Immature natural killer cell (primary cell): ENCODE data around the gene ZNF444. TPM values are rescaled to one million over a fixed set of nuclear protein-coding genes. Genes with fewer than 3 reads are reported as not detected.
A peak's percentile ranks its signal among the peaks of the same experiment; 100 is the strongest.

Experiments used
- DNase-seq, 3 donors: peaks; one replicate each; pipeline ENCODE4 v3.0.0; 2022; ENCODE audit warnings: mixed read lengths in 1 of 3
- H3K27ac Mint-ChIP-seq, 6 donors: one replicate each; pipeline ENCODE4 v1.8.0; 2020; ENCODE audit warnings: mixed read lengths in 6 of 6, mild to moderate bottlenecking in 5 of 6, inconsistent platforms in 4 of 6, moderate library complexity in 3 of 6
- H3K27me3 Mint-ChIP-seq, 3 donors: one replicate each; pipeline ENCODE4 v1.8.0; 2020 to 2021; ENCODE audit warnings: low read depth in 3 of 3, mild to moderate bottlenecking in 3 of 3, mixed read lengths in 3 of 3, moderate library complexity in 3 of 3, inconsistent platforms in 1 of 3
- H3K36me3 Mint-ChIP-seq, 3 donors: one replicate each; pipeline ENCODE4 v1.8.0; 2020; ENCODE audit warnings: mixed read lengths in 3 of 3, inconsistent platforms in 2 of 3, mild to moderate bottlenecking in 2 of 3
- H3K4me1 Mint-ChIP-seq, 2 donors: one replicate each; pipeline ENCODE4 v1.8.0; 2020; ENCODE audit warnings: inconsistent platforms in 2 of 2, mild to moderate bottlenecking in 2 of 2, mixed read lengths in 2 of 2, moderate library complexity in 1 of 2
- H3K4me3 Mint-ChIP-seq, 5 donors: one replicate each; pipeline ENCODE4 v1.8.0; 2020; ENCODE audit warnings: mild to moderate bottlenecking in 5 of 5, mixed read lengths in 5 of 5, inconsistent platforms in 3 of 5, moderate library complexity in 3 of 5
- H3K9me3 Mint-ChIP-seq, 6 donors: one replicate each; pipeline ENCODE4 v1.8.0; 2020; ENCODE audit warnings: mild to moderate bottlenecking in 6 of 6, mixed read lengths in 6 of 6, inconsistent platforms in 4 of 6, moderate library complexity in 3 of 6
- polyA plus RNA-seq, 3 donors: library from polyadenylated mRNA; unstranded; fragments of 300-500 nt; fragmentation: Illumina TruSeq; gene quantifications; one replicate each; pipeline ENCODE4 v1.2.3, GENCODE V29; 2021

Gene ZNF444
- polyA plus RNA-seq, 3 donors from 2014 or later = 7.9 to 19.1 (median 9.0) TPM

DNA sequence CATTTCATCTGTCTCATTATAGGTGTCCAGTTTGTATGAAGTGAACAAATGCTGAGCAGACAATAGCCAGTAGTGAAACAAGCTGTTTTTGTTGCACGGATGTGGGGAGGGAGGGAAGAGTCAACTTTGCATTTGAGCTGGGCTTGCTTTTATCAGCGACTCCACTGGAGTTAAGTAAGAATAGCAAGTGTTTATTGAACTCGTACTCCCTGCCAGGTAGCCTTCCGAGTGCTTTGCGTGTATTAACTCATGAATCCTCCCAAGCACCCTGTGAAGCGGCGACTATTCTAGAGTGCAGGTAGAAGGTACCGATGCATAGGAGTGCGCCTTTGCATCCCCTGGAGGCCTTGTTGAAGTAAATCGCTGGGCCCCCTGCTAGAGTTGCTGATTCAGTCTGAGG, 4.7 kb upstream of the ZNF444 start:
- no peaks in the 10 kb centered on the region for H3K9me3 Mint-ChIP-seq
- peaks cover 16 to 23% of the 10 kb centered on the region in 2 donors for H3K4me1 Mint-ChIP-seq
- DNase-seq = no peak
- H3K4me3 Mint-ChIP-seq = no peak overlapping the region
- H3K36me3 Mint-ChIP-seq = peaks cover 0 to 3% (median 0%) of the 10 kb centered on the region in 3 donors
- peaks cover 7 to 11% (median 7%) of the 10 kb centered on the region in 3 donors for H3K27me3 Mint-ChIP-seq
- H3K27ac Mint-ChIP-seq = no peak overlapping the region

GRCh38 chr19:56137405-56137804, 3.7 kb upstream of the ZNF444 start:
- no peaks in the 10 kb centered on the region for H3K9me3 Mint-ChIP-seq
- H3K27ac Mint-ChIP-seq = no peak overlapping the region
- H3K36me3 Mint-ChIP-seq = no peaks in the 10 kb centered on the region
- H3K27me3 Mint-ChIP-seq = peaks cover 11 to 12% (median 12%) of the 10 kb centered on the region in 3 donors
- DNase-seq = no peak
- H3K4me3 Mint-ChIP-seq = no peak overlapping the region
- H3K4me1 Mint-ChIP-seq = peaks cover 22 to 30% of the 10 kb centered on the region in 2 donors

- Mint-ChIP-seq H3K9me3 (no peaks in the 10 kb centered on the region), H3K36me3 (no peaks in the 10 kb centered on the region), H3K27ac (no peak overlapping the region), H3K27me3 (peaks cover 12 to 13% (median 12%) of the 10 kb centered on the region in 3 donors), H3K4me1 (peaks cover 22 to 30% of the 10 kb centered on the region in 2 donors), H3K4me3 (peak overlapping the region in 2 of 5 donors; percentile 4 to 76)
- no peak for DNase-seq
These were observed 3.0 kb upstream of the ZNF444 start for GRCh38 chr19:56138069-56138468.

DNA sequence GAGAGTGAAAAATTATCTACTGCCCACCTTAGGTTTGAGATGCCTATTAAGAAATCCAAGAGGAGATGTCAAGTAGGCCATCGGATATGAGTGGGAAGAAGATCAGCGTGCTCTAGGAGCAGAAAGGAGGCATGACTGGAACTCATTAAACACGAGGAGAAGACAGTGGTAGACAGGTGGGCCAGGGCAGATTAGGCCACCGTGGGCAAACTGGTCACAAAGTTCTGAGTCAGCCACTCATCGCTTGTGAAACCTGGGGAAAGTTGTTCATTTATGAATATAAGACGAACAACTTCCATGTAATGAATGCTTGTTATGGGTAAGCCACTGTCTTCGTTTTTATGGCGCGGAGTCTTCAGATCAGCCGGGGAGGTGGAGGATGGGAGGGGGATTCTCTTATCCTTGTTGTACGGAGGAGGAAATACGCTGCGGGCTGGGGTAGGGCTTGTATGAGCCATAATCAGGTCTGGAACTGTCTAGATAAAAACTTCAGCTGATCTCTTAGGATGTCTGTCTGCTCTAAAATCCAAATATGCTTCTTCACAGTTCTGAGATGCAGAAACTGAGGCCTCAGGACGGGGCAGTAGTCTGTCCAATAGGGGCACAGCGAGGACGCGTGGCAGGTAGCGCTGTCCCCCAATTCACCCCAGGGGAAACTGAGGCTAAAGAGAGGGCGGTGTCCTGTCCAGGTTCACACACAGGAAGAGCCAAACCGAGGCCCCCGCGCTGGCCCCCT, 1.1 kb upstream of the ZNF444 start:
- Mint-ChIP-seq H3K4me1 (peaks cover 24 to 36% of the 10 kb centered on the region in 2 donors), H3K27ac (peak overlapping the region; percentile 86 to 98 (median 92)), H3K27me3 (peaks cover 12 to 13% (median 12%) of the 10 kb centered on the region in 3 donors), H3K4me3 (peak overlapping the region; percentile 88 to 99 (median 90)), H3K36me3 (no peaks in the 10 kb centered on the region), H3K9me3 (no peaks in the 10 kb centered on the region)
- DNase-seq = no peak

GRCh38 chr19:56141417-56141993, 418 bp downstream of the ZNF444 start:
- Mint-ChIP-seq H3K27ac (peak overlapping the region; percentile 63 to 93 (median 86)), H3K4me1 (peaks cover 24 to 36% of the 10 kb centered on the region in 2 donors), H3K27me3 (peaks cover 12 to 13% (median 12%) of the 10 kb centered on the region in 3 donors), H3K36me3 (no peaks in the 10 kb centered on the region), H3K4me3 (peak overlapping the region; percentile 88 to 99 (median 90)), H3K9me3 (no peaks in the 10 kb centered on the region)
- DNase-seq = peak in 2 of 3 donors; percentile 18 to 22

DNA sequence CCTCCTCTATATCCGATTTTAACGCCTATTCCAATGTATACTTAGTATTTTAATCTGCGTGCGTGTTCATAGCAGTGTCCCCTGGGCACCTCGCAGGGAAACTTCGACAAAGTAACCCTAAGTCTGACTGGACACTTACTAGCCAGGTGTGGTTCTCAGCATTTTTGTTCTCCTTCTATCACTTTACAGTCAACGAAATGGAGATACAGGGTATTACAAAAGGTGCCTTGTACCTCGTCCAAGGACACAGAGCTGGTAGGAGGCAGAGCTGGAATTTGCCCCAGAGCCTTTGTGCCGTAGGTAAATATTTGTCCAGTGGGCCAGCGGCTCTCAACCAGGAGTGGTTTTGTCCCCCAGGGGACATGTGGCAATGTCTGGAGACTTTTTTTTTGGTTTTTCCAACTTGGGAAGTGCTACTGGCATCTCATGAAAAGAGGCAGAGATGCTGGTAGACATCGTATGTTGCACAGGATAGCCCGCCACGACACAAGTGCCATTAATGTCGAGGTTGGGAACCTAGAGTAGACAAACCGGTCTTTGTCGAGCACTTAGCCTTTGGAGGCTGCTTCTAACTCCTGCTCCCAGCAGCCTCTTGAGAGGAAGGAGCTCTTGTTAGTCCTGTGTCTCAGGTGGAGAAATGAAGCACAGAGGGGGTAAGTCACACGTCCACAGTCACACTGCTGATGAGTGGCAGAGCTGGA, 1.1 kb downstream of the ZNF444 start:
- H3K4me3 Mint-ChIP-seq = peak overlapping the region; percentile 68 to 86 (median 85)
- H3K27me3 Mint-ChIP-seq = peaks cover 12 to 13% (median 12%) of the 10 kb centered on the region in 3 donors
- peak overlapping the region; percentile 19 to 88 (median 77) for H3K27ac Mint-ChIP-seq
- peaks cover 24 to 36% of the 10 kb centered on the region in 2 donors for H3K4me1 Mint-ChIP-seq
- no peaks in the 10 kb centered on the region for H3K36me3 Mint-ChIP-seq
- no peak for DNase-seq
- no peaks in the 10 kb centered on the region for H3K9me3 Mint-ChIP-seq

DNA sequence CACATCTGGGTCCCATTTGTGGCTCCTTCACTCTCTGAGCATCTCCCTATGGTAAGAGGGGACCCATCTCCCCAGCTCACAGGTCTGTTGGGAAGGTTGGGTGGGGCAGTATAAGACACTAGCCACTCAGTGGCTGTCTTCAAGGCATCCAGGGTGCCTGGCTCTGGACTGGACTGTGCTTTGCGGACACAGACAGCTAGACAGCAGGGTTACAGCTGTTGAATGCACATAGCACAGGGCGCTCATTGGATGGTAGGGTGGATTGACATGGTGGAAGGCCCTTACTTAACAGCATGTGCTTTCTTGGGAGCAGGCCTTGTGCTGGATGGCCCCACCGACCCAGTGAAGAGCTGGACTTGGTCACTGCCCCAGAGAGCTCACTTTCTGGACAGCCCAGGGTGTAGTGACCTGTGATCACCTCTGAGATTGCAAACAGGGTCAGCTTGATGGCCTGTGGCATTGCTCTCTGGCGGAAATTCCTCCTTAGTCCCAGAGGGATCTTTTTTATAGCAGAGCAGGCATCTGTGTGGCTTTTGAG, 1.9 kb downstream of the ZNF444 start:
- H3K36me3 Mint-ChIP-seq = peaks cover 0 to 1% (median 0%) of the 10 kb centered on the region in 3 donors
- peaks cover 12 to 13% (median 12%) of the 10 kb centered on the region in 3 donors for H3K27me3 Mint-ChIP-seq
- H3K27ac Mint-ChIP-seq = peak overlapping the region in 3 of 6 donors; percentile 35 to 80 (median 68)
- no peaks in the 10 kb centered on the region for H3K9me3 Mint-ChIP-seq
- peak overlapping the region in 3 of 5 donors; percentile 32 to 50 (median 34) for H3K4me3 Mint-ChIP-seq
- no peak for DNase-seq
- H3K4me1 Mint-ChIP-seq = peaks cover 24 to 36% of the 10 kb centered on the region in 2 donors

- H3K36me3 Mint-ChIP-seq = peaks cover 0 to 3% (median 0%) of the 10 kb centered on the region in 3 donors
- H3K4me1 Mint-ChIP-seq = peaks cover 26 to 31% of the 10 kb centered on the region in 2 donors
- H3K27me3 Mint-ChIP-seq = peaks cover 12 to 13% (median 12%) of the 10 kb centered on the region in 3 donors
- no peak overlapping the region for H3K4me3 Mint-ChIP-seq
- H3K9me3 Mint-ChIP-seq = no peaks in the 10 kb centered on the region
- H3K27ac Mint-ChIP-seq = peak overlapping the region in 3 of 6 donors; percentile 4 to 49 (median 18)
- DNase-seq = no peak
These were observed 3.3 kb downstream of the ZNF444 start for GRCh38 chr19:56144376-56144775.

- Mint-ChIP-seq H3K27ac (no peak overlapping the region), H3K36me3 (peaks cover 0 to 7% (median 3%) of the 10 kb centered on the region in 3 donors), H3K9me3 (no peaks in the 10 kb centered on the region), H3K4me3 (no peak overlapping the region), H3K4me1 (peaks cover 22 to 26% of the 10 kb centered on the region in 2 donors), H3K27me3 (peaks cover 10 to 12% (median 11%) of the 10 kb centered on the region in 3 donors)
- DNase-seq = no peak
These were observed 3.7 kb downstream of the ZNF444 start for GRCh38 chr19:56144831-56145230.

DNA sequence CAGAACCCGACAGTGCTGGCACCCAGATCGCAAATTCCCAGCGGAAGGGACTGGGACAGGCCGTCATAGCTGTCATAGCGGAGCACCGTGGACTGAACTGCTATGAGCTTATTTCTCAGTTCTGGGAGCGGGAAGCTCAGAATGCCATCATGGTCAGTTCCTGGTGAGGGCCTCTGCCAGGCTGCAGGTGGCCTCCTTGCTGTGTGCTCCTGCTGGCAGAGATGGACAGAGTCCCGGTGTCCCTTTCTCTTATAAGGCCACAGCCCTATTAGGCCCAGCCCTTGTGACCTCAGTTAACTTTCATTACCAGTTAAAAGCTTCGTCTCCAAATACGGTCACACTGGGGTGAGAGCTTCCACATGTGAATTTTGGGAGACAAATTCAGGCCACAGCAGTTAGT, 4.6 kb downstream of the ZNF444 start:
- peaks cover 7 to 9% (median 9%) of the 10 kb centered on the region in 3 donors for H3K27me3 Mint-ChIP-seq
- no peak for DNase-seq
- no peak overlapping the region for H3K4me3 Mint-ChIP-seq
- no peaks in the 10 kb centered on the region for H3K9me3 Mint-ChIP-seq
- H3K27ac Mint-ChIP-seq = no peak overlapping the region
- H3K4me1 Mint-ChIP-seq = peaks cover 15 to 22% of the 10 kb centered on the region in 2 donors
- H3K36me3 Mint-ChIP-seq = peaks cover 5 to 13% (median 8%) of the 10 kb centered on the region in 3 donors

DNA sequence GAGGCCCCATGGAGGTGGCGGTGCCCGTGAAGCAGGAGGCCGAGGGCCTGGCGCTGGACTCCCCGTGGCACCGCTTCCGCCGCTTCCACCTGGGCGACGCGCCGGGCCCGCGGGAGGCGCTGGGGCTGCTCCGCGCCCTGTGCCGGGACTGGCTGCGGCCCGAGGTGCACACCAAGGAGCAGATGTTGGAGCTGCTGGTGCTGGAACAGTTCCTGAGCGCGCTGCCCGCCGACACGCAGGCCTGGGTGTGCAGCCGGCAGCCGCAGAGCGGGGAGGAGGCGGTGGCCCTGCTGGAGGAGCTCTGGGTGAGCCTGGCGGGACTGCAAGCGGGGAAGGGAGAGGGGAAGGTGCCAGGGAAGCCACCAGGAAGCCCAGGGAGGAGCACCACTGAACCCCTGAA, 5.8 kb downstream of the ZNF444 start:
- peaks cover 8 to 15% of the 10 kb centered on the region in 2 donors for H3K4me1 Mint-ChIP-seq

GRCh38 chr19:56147307-56147706, 6.2 kb downstream of the ZNF444 start:
- H3K36me3 Mint-ChIP-seq = peaks cover 5 to 13% (median 8%) of the 10 kb centered on the region in 3 donors
- H3K4me1 Mint-ChIP-seq = peaks cover 6 to 11% of the 10 kb centered on the region in 2 donors
- no peak overlapping the region for H3K4me3 Mint-ChIP-seq
- no peak overlapping the region for H3K27ac Mint-ChIP-seq
- peaks cover 0 to 2% (median 0%) of the 10 kb centered on the region in 3 donors for H3K27me3 Mint-ChIP-seq
- H3K9me3 Mint-ChIP-seq = no peaks in the 10 kb centered on the region
- DNase-seq = no peak

More for the DNA sequence above, 5.8 kb downstream of the ZNF444 start:
- H3K9me3 Mint-ChIP-seq = no peaks in the 10 kb centered on the region
- peaks cover 5 to 13% (median 8%) of the 10 kb centered on the region in 3 donors for H3K36me3 Mint-ChIP-seq
- DNase-seq = no peak
- no peak overlapping the region for H3K27ac Mint-ChIP-seq
- peaks cover 1 to 2% (median 2%) of the 10 kb centered on the region in 3 donors for H3K27me3 Mint-ChIP-seq
- no peak overlapping the region for H3K4me3 Mint-ChIP-seq

- Mint-ChIP-seq H3K27ac (peak overlapping the region in 1 of 6 donors; percentile 6), H3K4me3 (no peak overlapping the region), H3K27me3 (no peaks in the 10 kb centered on the region), H3K4me1 (peaks cover 6 to 11% of the 10 kb centered on the region in 2 donors), H3K36me3 (peaks cover 5 to 13% (median 8%) of the 10 kb centered on the region in 3 donors), H3K9me3 (no peaks in the 10 kb centered on the region)
- no peak for DNase-seq
These were observed 7.0 kb downstream of the ZNF444 start for GRCh38 chr19:56148096-56148495.
